GM12892 (cell line): ENCODE data around the gene SFTPA2.

Source experiments
- POLR2A ChIP-seq: IDR thresholded peaks from 2 replicates; pipeline ENCODE4 v1.6.1; 2011; ENCODE audit warnings: low read depth, low read length, control low read depth
- POLR2AphosphoS5 ChIP-seq: IDR thresholded peaks from 2 replicates; pipeline ENCODE4 v1.6.1; 2011; ENCODE audit warnings: low read depth, low read length, control low read depth

GRCh38 chr10:79588800-79589199 lies 28.6 kb upstream of the SFTPA2 start:
- TF ChIP-seq POLR2A (no peak), POLR2AphosphoS5 (no peak)
